NB4 (cell line): Measurements from ENCODE around the gene MAGI2.

Experiments used
- DNase-seq: peaks from one replicate; pipeline ENCODE4 v3.0.0; 2010; ENCODE audit warnings: low read depth
- H3K4me3 ChIP-seq: one replicate; pipeline ENCODE4 v1.5.1; 2011; ENCODE audit warnings: mild to moderate bottlenecking, low read depth, low read length, moderate library complexity
- MYC ChIP-seq: IDR thresholded peaks from 2 replicates; pipeline ENCODE4 v1.6.1; 2011; ENCODE audit warnings: low read depth, low read length
- POLR2A ChIP-seq: IDR thresholded peaks from 2 replicates; pipeline ENCODE4 v1.6.1; 2011; ENCODE audit warnings: mild to moderate bottlenecking; ENCODE audit not compliant: insufficient read length; ENCODE audit errors: extremely low read depth
- TF ChIP-seq, protein P1 (sequence below): IDR thresholded peaks from 2 replicates; pipeline ENCODE4 v1.6.1; 2011; ENCODE audit warnings: low read depth, low read length
- TF ChIP-seq, protein P2 (sequence below): IDR thresholded peaks from one replicate; pipeline ENCODE4 v1.5.1; 2012; ENCODE audit warnings: low read depth, low read length

Gene MAGI2

DNA sequence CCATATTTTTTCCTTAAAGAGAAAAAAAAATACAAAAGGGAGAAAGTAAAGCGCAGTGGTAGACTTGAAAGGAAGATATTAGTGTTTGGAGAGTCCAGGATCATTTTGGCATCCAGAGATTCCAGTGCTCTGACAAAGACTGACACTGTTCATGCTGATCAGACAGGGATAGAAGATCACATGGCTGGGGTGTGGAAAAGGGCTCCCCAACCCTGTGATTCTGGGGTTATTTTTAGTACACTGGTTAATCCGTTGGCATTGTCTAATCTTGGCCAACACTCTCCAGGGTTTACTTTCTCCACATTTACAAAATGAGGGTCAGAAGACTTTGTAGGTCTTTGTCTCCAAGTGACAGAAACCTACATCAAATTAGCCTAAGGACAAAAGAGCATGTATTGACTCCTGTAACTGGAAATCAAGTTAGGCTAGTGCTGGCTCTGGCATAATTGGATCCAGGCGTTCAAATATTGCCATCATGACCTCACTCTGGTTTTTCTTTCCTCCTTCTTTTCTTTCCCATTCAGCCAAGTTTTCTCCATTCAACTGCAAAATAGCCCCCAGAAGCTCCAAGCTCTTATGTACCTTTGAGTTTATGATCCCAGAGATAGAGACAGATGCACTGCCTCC is 1473.3 kb downstream of the MAGI2 start:
- DNase-seq, result no peak
- no peak overlapping the region for H3K4me3 ChIP-seq
- TF ChIP-seq, protein P1, sequence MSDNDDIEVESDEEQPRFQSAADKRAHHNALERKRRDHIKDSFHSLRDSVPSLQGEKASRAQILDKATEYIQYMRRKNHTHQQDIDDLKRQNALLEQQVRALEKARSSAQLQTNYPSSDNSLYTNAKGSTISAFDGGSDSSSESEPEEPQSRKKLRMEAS, result no peak
- TF ChIP-seq MYC, result no peak
- TF ChIP-seq, protein P2, sequence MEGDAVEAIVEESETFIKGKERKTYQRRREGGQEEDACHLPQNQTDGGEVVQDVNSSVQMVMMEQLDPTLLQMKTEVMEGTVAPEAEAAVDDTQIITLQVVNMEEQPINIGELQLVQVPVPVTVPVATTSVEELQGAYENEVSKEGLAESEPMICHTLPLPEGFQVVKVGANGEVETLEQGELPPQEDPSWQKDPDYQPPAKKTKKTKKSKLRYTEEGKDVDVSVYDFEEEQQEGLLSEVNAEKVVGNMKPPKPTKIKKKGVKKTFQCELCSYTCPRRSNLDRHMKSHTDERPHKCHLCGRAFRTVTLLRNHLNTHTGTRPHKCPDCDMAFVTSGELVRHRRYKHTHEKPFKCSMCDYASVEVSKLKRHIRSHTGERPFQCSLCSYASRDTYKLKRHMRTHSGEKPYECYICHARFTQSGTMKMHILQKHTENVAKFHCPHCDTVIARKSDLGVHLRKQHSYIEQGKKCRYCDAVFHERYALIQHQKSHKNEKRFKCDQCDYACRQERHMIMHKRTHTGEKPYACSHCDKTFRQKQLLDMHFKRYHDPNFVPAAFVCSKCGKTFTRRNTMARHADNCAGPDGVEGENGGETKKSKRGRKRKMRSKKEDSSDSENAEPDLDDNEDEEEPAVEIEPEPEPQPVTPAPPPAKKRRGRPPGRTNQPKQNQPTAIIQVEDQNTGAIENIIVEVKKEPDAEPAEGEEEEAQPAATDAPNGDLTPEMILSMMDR, result no peak
- TF ChIP-seq POLR2A, result no peak

DNA sequence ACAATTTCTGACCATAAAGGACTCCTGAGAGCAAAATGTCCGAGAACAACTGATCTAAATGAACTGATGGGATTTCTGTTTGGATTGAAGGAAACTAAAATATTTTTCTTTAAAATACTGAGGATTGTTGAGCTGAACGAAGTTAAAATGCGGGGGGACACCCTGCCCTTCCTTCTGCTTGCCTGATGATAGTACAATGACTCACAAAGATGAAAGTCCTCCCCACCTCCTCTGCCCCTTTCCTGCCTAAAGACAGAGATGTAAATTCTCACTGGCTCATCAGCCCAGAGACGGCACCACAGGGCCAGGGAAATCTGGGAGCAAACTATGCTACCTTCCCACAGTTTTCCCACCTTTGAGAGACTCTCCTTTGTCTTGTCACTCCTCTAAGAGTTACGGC is 1474.2 kb downstream of the MAGI2 start:
- TF ChIP-seq, protein P2, result no peak
- TF ChIP-seq POLR2A (no peak), MYC (no peak)
- TF ChIP-seq, protein P1, result no peak
- no peak for DNase-seq
- H3K4me3 ChIP-seq, result no peak overlapping the region

GRCh38 chr7:77975672-77976480 is 1477.6 kb downstream of the MAGI2 start:
- TF ChIP-seq POLR2A, result no peak
- TF ChIP-seq MYC, result no peak
- TF ChIP-seq, protein P1, result no peak
- TF ChIP-seq, protein P2, result no peak
- peak; percentile 59 for DNase-seq
- no peak overlapping the region for H3K4me3 ChIP-seq

- no peak for TF ChIP-seq POLR2A
- TF ChIP-seq, protein P2, result no peak
- no peak for TF ChIP-seq MYC
- TF ChIP-seq, protein P1, result no peak
- no peak for DNase-seq
- no peak overlapping the region for H3K4me3 ChIP-seq
Observed at GRCh38 chr7:77971726-77972125, 1481.7 kb downstream of the MAGI2 start.

GRCh38 chr7:77967429-77967828 is 1486.0 kb downstream of the MAGI2 start:
- H3K4me3 ChIP-seq, result no peak overlapping the region
- TF ChIP-seq POLR2A, result no peak
- TF ChIP-seq, protein P1, result no peak
- TF ChIP-seq MYC, result no peak
- TF ChIP-seq, protein P2, result no peak
- DNase-seq, result no peak
